ENCODE results near the gene SHROOM1. TPM values are rescaled to one million over a fixed set of nuclear protein-coding genes. Genes with fewer than 3 reads are reported as not detected.

The SHROOM1 gene
- total and polyA plus RNA-seq, 9 donors: 1.6 to 3.2 (median 2.4) TPM

GRCh38 chr5:132853323-132853722 is 22.9 kb upstream of the SHROOM1 start:
- DNase-seq: no peak
- Histone ChIP-seq H3K27ac (ENCODE audit: low read length) (no peak overlapping the region), H3K4me1 (ENCODE audit: control insufficient read depth, insufficient read depth, low read length) (no peaks in the 10 kb centered on the region), H3K27me3 (ENCODE audit: control insufficient read depth, insufficient read depth, low read length) (no peaks in the 10 kb centered on the region), H3K4me3 (ENCODE audit: low read length) (no peak overlapping the region), H3K36me3 (ENCODE audit: control insufficient read depth, insufficient read depth, low read length) (no peaks in the 10 kb centered on the region), H3K9me3 (replicated peaks; ENCODE audit: control insufficient read depth, low read depth, low read length) (no peaks in the 10 kb centered on the region)
- no CpG with 5 or more reads among the region's 3 CpGs for WGBS (ENCODE audit: insufficient coverage)

DNA sequence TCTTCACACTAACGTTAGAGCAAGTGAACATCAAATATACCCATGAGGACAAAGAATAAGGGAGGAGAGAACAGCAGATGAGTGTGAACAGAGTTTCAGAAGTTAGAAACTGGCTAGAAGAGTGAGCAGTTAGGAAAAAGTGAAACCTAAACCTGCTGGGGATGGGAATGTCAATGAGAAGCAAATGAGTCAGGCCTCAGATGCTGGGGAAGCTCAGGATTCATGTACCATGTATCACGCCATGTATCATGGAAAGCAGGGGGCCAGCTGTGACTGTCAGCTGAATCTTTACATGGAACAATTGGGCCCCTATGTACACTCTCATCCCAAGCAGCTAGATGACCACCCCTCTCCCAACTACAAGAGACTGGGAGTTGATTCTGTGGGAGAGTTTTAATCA is 19.6 kb upstream of the SHROOM1 start:
- 100% methylated on average over 1 of the region's 2 CpGs for WGBS (ENCODE audit: insufficient coverage)
- Histone ChIP-seq H3K9me3 (replicated peaks; ENCODE audit: control insufficient read depth, low read depth, low read length) (no peaks in the 10 kb centered on the region), H3K27me3 (ENCODE audit: control insufficient read depth, insufficient read depth, low read length) (no peaks in the 10 kb centered on the region), H3K4me1 (ENCODE audit: control insufficient read depth, insufficient read depth, low read length) (no peaks in the 10 kb centered on the region), H3K27ac (ENCODE audit: low read length) (no peak overlapping the region), H3K4me3 (ENCODE audit: low read length) (no peak overlapping the region), H3K36me3 (ENCODE audit: control insufficient read depth, insufficient read depth, low read length) (no peaks in the 10 kb centered on the region)
- DNase-seq: no peak

DNA sequence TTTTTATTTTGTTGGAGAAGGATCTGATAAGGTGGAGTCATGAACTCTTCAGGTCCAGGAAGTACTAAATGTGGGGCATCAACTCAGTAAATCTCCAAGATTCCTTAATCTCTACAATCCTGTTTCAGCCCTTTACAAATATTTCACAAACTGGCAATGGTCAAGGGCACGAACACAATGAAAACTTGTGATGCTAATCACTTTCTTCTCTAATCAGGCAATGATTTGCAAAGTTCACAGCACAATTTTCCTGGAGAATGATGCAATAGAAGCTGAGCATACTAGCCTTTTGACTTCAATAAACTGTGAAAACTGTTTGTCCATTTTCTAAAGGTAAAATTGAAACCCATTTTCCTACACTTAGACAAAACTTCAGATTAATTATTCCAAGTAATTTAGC is 18.9 kb upstream of the SHROOM1 start:
- Histone ChIP-seq H3K9me3 (replicated peaks; ENCODE audit: control insufficient read depth, low read depth, low read length) (no peaks in the 10 kb centered on the region), H3K27me3 (ENCODE audit: control insufficient read depth, insufficient read depth, low read length) (no peaks in the 10 kb centered on the region), H3K36me3 (ENCODE audit: control insufficient read depth, insufficient read depth, low read length) (no peaks in the 10 kb centered on the region), H3K4me1 (ENCODE audit: control insufficient read depth, insufficient read depth, low read length) (no peaks in the 10 kb centered on the region), H3K4me3 (ENCODE audit: low read length) (no peak overlapping the region), H3K27ac (ENCODE audit: low read length) (no peak overlapping the region)
- no peak for DNase-seq
- 25% methylated on average over 1 of the region's 1 CpG for WGBS (ENCODE audit: insufficient coverage)

GRCh38 chr5:132848270-132848669 is 17.8 kb upstream of the SHROOM1 start:
- H3K4me1 ChIP-seq (ENCODE audit: control insufficient read depth, insufficient read depth, low read length): no peaks in the 10 kb centered on the region
- no peak overlapping the region for H3K27ac ChIP-seq (ENCODE audit: low read length)

GRCh38 chr5:132841305-132841704 is 10.9 kb upstream of the SHROOM1 start:
- Histone ChIP-seq H3K9me3 (replicated peaks; ENCODE audit: control insufficient read depth, low read depth, low read length) (no peaks in the 10 kb centered on the region), H3K36me3 (ENCODE audit: control insufficient read depth, insufficient read depth, low read length) (no peaks in the 10 kb centered on the region), H3K4me1 (ENCODE audit: control insufficient read depth, insufficient read depth, low read length) (peaks cover 2% of the 10 kb centered on the region), H3K27me3 (ENCODE audit: control insufficient read depth, insufficient read depth, low read length) (no peaks in the 10 kb centered on the region), H3K27ac (ENCODE audit: low read length) (no peak overlapping the region), H3K4me3 (ENCODE audit: low read length) (no peak overlapping the region)
- no peak for DNase-seq
- 87% methylated on average over 3 of the region's 4 CpGs for WGBS (ENCODE audit: insufficient coverage)

More at GRCh38 chr5:132848270-132848669, 17.8 kb upstream of the SHROOM1 start:
- no peaks in the 10 kb centered on the region for H3K36me3 ChIP-seq (ENCODE audit: control insufficient read depth, insufficient read depth, low read length)
- H3K4me3 ChIP-seq (ENCODE audit: low read length): no peak overlapping the region
- H3K9me3 ChIP-seq (replicated peaks; ENCODE audit: control insufficient read depth, low read depth, low read length): no peaks in the 10 kb centered on the region
- no peak for DNase-seq
- H3K27me3 ChIP-seq (ENCODE audit: control insufficient read depth, insufficient read depth, low read length): no peaks in the 10 kb centered on the region
- WGBS (ENCODE audit: insufficient coverage): 94% methylated on average over 3 of the region's 8 CpGs

DNA sequence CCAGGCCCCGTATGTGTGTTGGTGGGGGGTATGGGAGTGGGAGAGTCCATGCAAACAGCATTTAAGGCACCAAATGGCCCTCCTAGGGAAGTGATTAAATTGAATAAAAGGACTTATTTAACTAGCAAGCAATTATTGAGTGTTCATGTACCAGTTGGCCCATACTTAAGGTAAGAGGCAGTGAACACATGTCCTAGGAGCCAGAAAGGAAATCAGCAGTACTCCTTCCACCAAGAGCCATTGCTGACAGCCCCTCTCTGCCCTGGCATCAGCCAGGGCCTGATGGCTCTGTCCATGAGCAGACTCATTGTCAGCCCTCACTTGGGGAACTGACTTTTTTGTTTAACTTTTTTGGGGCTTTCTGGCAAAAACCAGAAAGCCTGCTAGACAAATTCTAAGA is 10.4 kb upstream of the SHROOM1 start:
- no peak for DNase-seq
- no peaks in the 10 kb centered on the region for H3K36me3 ChIP-seq (ENCODE audit: control insufficient read depth, insufficient read depth, low read length)
- H3K27me3 ChIP-seq (ENCODE audit: control insufficient read depth, insufficient read depth, low read length): no peaks in the 10 kb centered on the region
- WGBS (ENCODE audit: insufficient coverage): 75% methylated on average over 1 of the region's 1 CpG
- no peaks in the 10 kb centered on the region for H3K9me3 ChIP-seq (replicated peaks; ENCODE audit: control insufficient read depth, low read depth, low read length)
- H3K4me3 ChIP-seq (ENCODE audit: low read length): no peak overlapping the region
- peaks cover 2% of the 10 kb centered on the region for H3K4me1 ChIP-seq (ENCODE audit: control insufficient read depth, insufficient read depth, low read length)
- H3K27ac ChIP-seq (ENCODE audit: low read length): no peak overlapping the region

DNA sequence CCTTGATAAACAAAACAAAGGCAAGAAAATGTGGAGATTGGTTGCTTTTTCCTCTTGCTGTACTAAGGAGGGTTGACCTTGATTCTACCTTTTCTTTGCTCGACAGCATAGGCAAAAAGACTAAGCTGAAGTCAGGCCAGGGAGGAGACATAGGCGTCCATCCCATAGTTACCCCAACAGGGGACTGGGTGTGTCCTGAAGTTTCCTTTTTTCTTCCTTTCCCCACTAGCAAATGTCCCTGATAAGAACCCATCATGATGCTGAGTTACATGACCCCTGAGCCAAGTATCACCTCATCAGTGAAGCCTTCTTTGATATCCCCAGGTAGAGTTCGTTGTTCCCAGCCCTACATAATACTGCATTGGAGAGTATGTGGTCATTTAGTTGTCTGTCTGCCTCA is 9.9 kb upstream of the SHROOM1 start:
- Histone ChIP-seq H3K4me1 (ENCODE audit: control insufficient read depth, insufficient read depth, low read length) (peaks cover 2% of the 10 kb centered on the region), H3K27me3 (ENCODE audit: control insufficient read depth, insufficient read depth, low read length) (no peaks in the 10 kb centered on the region), H3K9me3 (replicated peaks; ENCODE audit: control insufficient read depth, low read depth, low read length) (no peaks in the 10 kb centered on the region), H3K4me3 (ENCODE audit: low read length) (no peak overlapping the region), H3K36me3 (ENCODE audit: control insufficient read depth, insufficient read depth, low read length) (no peaks in the 10 kb centered on the region), H3K27ac (ENCODE audit: low read length) (peak overlapping the region; percentile 4)
- WGBS (ENCODE audit: insufficient coverage): no CpG with 5 or more reads among the region's 3 CpGs
- DNase-seq: no peak

GRCh38 chr5:132839426-132840301 is 9.2 kb upstream of the SHROOM1 start:
- no peak for DNase-seq
- Histone ChIP-seq H3K27me3 (ENCODE audit: control insufficient read depth, insufficient read depth, low read length) (no peaks in the 10 kb centered on the region), H3K4me3 (ENCODE audit: low read length) (no peak overlapping the region), H3K4me1 (ENCODE audit: control insufficient read depth, insufficient read depth, low read length) (peaks cover 2% of the 10 kb centered on the region), H3K9me3 (replicated peaks; ENCODE audit: control insufficient read depth, low read depth, low read length) (no peaks in the 10 kb centered on the region), H3K27ac (ENCODE audit: low read length) (peak overlapping the region; percentile 60), H3K36me3 (ENCODE audit: control insufficient read depth, insufficient read depth, low read length) (no peaks in the 10 kb centered on the region)
- 66% methylated on average over 5 of the region's 8 CpGs for WGBS (ENCODE audit: insufficient coverage)

DNA sequence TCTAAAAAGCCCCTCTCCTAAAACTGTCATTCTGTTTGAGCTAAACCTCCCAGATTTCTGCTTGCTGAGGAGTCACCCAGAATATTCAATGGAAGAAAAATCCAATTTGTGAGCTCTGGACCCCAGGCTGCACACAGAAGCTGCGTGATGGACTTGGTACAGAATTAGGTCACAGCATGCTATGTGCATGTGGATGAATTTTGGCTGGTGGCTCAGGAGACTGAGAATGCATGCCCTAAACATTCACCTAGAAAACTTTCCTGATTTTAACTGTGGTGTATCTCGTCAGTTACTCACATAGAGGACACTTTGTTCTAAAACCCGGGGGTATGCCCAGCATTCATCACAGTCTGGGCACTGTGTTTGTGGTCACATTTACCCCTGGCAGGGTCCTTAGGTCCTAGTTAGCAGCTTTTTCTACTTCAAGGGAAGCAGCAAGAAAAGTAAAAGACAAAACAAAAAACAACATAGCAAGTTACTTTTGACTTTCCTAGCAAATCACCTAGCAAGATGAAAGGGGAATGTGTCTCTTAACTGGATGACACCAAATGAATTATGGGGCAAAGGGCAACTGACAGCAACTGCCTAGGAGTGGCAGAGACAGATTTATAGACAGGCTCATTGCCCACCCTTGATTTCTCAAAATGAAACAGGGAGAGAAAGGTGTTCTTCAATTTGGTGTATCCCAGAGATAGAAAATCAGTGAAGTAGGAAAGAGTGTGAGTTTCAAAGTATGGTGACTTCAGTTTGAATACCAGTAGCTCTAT is 8.3 kb upstream of the SHROOM1 start:
- H3K27me3 ChIP-seq (ENCODE audit: control insufficient read depth, insufficient read depth, low read length): no peaks in the 10 kb centered on the region
- peaks cover 2% of the 10 kb centered on the region for H3K4me1 ChIP-seq (ENCODE audit: control insufficient read depth, insufficient read depth, low read length)
- H3K27ac ChIP-seq (ENCODE audit: low read length): no peak overlapping the region
- H3K4me3 ChIP-seq (ENCODE audit: low read length): no peak overlapping the region
- no peaks in the 10 kb centered on the region for H3K9me3 ChIP-seq (replicated peaks; ENCODE audit: control insufficient read depth, low read depth, low read length)
- WGBS (ENCODE audit: insufficient coverage): 51% methylated on average over 2 of the region's 3 CpGs
- no peak for DNase-seq
- no peaks in the 10 kb centered on the region for H3K36me3 ChIP-seq (ENCODE audit: control insufficient read depth, insufficient read depth, low read length)

- WGBS (ENCODE audit: insufficient coverage): no CpG with 5 or more reads among the region's 2 CpGs
- Histone ChIP-seq H3K4me3 (ENCODE audit: low read length) (no peak overlapping the region), H3K36me3 (ENCODE audit: control insufficient read depth, insufficient read depth, low read length) (no peaks in the 10 kb centered on the region), H3K27me3 (ENCODE audit: control insufficient read depth, insufficient read depth, low read length) (no peaks in the 10 kb centered on the region), H3K9me3 (replicated peaks; ENCODE audit: control insufficient read depth, low read depth, low read length) (no peaks in the 10 kb centered on the region), H3K27ac (ENCODE audit: low read length) (no peak overlapping the region), H3K4me1 (ENCODE audit: control insufficient read depth, insufficient read depth, low read length) (peaks cover 2% of the 10 kb centered on the region)
- DNase-seq: no peak
Observed at GRCh38 chr5:132837868-132838267, 7.4 kb upstream of the SHROOM1 start.
